ENCODE measurements around the gene SLC12A6.
A peak's percentile ranks its signal among the peaks of the same experiment; 100 is the strongest.
"Not testable (repeated sequence)": the region's sequence is repeated elsewhere in the genome, so short reads cannot be mapped to it uniquely, and the experiment has no call there.

The SLC12A6 gene

DNA sequence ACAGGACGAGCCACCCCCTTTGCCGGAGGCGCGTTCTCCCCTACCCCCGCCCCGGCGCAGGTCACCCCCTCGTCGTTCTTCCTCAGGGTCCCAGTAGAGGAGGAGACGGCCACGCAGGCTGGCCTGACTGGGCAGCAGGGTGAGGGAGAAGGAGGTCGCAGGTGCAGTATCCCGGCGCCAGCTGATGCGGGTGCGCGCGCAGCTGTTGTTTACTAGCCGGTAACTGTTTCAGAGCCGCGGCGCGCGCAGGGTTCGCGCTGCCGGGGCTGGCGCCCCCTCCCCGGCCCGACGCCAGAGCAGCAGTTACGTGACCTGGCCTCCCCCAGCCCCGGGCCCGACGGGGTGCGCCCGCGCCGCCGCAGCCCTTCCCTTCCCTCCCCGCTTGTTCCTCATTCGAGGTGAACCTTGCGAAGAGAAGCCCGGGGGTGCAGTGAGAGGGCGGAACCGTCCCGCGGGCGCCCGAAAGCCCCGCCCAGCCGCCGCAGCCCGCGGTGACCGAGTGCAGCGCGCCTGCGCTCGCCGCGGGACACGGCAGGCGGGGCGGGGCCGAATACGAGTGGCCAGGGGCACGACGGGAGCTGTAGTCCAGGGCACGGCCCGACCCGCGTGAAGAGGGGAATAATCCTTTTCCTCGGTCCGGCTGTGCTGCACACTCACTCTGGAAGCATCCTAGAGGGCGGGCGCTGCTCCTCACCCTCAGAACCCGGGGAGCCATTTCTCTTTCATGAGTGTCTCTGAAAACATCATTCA, at the start of gene SLC12A6:
Gene SLC12A6 (minus strand): TSS at position 225 of the 750 bp plus-strand sequence. CDS start 1,101 bp downstream, outside the sequence.
- DNase-seq = peak; percentile 93

- not testable (repeated sequence) for DNase-seq
These were observed 44.4 kb upstream of the SLC12A6 start for GRCh38 chr15:34381829-34382521.

GRCh38 chr15:34380491-34380890, 42.9 kb upstream of the SLC12A6 start:
- DNase-seq = not testable (repeated sequence)

- DNase-seq = no peak
These were observed 39.3 kb upstream of the SLC12A6 start for GRCh38 chr15:34376856-34377255.

GRCh38 chr15:34375541-34375940, 38.0 kb upstream of the SLC12A6 start:
- DNase-seq = not testable (repeated sequence)

GRCh38 chr15:34374816-34375215, 37.2 kb upstream of the SLC12A6 start:
- no peak for DNase-seq

DNA sequence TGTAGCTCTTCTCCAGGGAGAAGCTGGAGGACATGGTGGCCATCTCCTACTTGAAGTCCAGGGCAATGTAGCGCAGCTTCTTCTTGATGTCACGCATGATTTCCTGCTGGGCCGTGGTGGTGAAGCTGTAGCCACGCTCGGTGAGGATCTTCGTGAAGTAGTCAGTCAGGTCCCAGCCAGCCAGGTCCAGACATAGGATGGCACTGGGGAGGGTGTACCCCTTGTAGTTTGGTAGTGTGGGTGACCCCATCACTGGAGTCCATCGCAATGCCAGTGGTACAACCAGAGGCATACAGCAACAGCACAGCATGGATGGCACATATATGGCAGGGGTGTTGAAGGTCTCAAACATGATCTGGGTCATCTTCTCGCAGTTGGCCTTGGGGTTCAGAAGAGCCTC, 36.4 kb upstream of the SLC12A6 start:
- DNase-seq = no peak

- DNase-seq = no peak
These were observed 33.1 kb upstream of the SLC12A6 start for GRCh38 chr15:34370643-34371042.

DNA sequence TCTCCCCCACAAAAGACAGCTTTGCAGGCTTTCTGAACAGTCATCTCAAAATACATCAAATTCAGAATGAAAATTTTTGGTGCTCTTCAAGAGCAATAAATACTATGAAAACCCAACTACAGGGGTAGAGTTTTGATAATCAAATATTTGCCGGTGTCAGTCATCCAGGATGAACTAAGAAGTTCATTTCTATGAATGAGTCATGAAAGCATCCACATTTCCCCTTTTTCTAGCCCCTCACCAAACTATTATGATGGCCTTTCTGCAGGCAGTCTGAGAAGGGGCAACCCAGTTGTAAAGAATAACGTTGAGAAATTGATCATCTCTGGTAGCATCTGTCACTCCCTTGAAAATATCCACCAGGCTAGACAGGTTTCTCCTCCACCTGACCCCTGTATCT, 32.5 kb upstream of the SLC12A6 start:
- no peak for DNase-seq

- DNase-seq = peak; percentile 87
These were observed 29.8 kb upstream of the SLC12A6 start, which contains the start of gene LPCAT4 for GRCh38 chr15:34367101-34368081. TSS of gene LPCAT4 (minus strand) at chr15:34367196. CDS start at chr15:34367100, 96 bp downstream.

DNA sequence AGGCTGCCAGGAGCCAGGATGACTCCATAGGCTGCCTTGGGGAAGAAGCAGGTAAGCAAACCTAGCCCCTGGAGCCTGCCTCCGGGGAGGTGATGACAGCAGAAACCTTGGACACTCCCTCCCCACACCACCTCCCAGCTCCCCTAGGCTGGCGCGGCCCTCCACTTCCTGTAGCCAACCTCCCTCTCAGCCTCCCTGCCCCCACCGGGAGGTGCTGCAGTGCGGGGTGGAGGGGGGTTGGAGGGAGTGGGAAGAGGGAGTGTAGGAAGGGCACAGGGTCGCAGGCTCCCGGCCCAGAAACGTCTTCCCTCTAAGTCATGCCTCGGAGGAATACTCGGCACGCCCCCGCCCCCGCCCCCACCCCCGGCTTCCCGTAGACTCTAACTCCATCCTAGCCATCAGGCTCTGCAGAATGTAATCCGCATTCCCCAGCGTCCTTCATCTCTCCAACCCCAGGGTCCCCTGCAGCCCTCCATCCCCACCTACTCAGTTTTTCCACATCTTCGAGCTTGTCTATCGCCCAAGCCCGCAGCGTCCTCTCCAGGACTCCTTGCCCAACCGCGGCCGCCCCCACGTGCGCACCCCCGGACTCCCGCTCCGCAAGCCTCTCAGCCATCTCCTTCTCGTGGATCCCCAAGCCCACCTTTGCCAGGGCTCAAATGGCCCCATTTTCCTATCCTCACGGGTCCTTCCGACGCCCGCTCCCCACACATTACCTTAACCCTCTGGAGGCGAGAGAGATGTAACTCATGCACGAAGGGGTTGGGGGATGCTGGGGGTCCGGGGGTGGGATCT, 28.9 kb upstream of the SLC12A6 start:
- peak; percentile 66 for DNase-seq

DNA sequence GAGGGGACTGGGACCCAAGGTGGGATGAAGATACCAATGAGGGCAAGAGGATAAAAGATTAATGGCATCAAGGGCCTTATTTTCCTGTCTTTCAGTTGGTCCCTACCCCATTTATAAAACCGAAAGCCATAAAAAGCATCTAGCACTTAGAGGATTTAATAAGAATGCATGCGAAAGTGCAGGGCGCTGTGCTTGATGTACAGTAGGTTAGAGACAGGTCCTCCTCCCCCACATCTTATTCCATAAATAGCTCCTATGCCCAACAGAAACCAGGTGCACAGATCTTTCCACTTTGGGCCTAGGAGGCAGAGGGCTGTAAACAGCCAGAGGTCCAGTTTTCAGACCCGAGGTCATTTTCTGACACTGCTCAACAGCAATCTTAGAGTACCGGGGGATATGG, 28.3 kb upstream of the SLC12A6 start:
- DNase-seq = no peak

GRCh38 chr15:34365091-34365825, 27.7 kb upstream of the SLC12A6 start:
- DNase-seq = no peak

- no peak for DNase-seq
These were observed 26.5 kb upstream of the SLC12A6 start for GRCh38 chr15:34364041-34364440.

DNA sequence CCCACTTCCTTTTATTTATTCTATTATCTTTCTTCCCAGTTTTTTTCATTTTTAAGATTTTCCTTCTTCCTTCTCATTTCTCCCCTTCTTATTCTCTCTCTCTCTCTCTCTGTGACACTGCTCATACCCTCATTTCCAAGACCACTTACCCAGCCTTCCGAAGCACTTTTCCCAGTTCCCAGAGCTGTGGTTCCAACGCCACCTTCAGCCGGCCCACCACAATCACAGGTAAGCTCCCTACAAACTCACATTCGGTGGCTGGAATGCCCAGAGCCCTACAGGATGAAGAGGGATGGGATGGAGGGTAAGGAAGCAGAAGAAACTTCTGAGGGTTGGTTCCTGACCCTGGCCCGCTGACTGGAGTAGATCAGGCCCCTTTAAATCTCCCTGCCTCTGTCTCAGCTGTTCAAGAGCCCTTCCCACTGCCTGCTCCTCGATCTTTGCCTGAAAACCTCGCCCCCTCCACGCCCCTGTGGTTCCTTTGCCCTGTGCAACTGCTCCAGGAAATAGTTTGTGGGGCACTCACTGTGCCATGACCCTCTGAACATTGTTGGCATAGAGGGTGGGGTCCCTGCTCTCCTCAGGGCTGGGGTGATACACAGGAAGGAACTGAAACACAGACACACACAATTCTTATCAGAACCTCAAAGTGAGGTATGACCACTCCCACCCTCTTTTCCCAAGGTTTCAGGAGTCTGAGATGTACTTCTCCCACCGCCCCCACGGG, 24.6 kb upstream of the SLC12A6 start:
- no peak for DNase-seq

GRCh38 chr15:34361278-34361677, 23.7 kb upstream of the SLC12A6 start:
- DNase-seq = no peak

- DNase-seq = no peak
These were observed 22.7 kb upstream of the SLC12A6 start for GRCh38 chr15:34360298-34360697.

- no peak for DNase-seq
These were observed 21.8 kb upstream of the SLC12A6 start for GRCh38 chr15:34359416-34359815.

GRCh38 chr15:34358948-34359347, 21.4 kb upstream of the SLC12A6 start:
- DNase-seq = no peak

DNA sequence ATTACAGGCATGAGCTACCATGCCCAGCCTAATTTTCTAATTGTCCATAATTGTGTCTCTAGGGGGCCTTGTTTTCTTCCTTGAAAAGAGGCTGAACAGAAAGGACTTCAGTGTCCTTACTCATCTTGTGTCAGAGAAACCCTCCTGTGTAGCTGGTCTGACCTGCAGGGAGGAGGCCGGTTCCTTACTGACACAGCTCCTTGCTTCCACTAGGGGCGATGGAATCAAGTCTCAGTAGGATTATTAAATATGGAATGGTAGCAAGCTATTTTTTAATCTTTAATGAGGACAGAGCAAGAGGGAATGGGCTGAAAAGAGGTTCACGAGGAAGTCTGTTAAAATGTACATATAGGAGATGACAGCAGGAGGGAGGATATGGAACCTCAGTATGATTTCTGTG, 20.8 kb upstream of the SLC12A6 start:
- no peak for DNase-seq

DNA sequence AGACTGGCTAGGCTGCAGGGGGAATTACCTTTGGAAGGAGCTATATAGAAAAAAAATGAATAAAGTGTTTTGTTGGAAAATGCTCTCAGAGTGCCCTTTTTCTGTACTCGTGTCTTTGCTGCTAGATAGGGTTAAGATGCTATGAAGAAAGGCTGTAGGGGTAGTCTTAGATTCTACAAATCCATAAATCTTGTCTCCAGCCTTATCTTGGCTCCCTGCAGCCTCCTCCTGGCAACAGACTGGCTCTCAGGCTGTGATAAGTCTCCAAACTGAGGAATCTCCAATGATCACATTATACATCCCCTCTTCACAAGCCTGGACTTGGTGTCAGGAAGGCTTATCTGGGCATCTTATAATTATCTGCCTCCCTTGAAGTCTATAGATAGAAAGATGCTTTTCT, 20.1 kb upstream of the SLC12A6 start:
- DNase-seq = no peak
